WTC11 (cell line): ENCODE measurements around the gene JCAD.

Source experiments
- ZNF281 ChIP-seq: sonication (generic); formaldehyde crosslinking; IDR thresholded peaks from 2 replicates; pipeline ENCODE4 v1.8.0; 2023; ENCODE audit warnings: mild to moderate bottlenecking, missing genetic modification reagents
- TF ChIP-seq, protein P1 (sequence below): sonication (generic); formaldehyde crosslinking; IDR thresholded peaks from 2 replicates; pipeline ENCODE4 v1.8.1; 2023; ENCODE audit warnings: mild to moderate bottlenecking, missing genetic modification reagents, moderate library complexity
- TF ChIP-seq, protein P2 (sequence below): fragments of 200-600 bp; IDR thresholded peaks from 2 replicates; pipeline ENCODE4 v1.8.0; 2022; ENCODE audit warnings: antibody characterized with exemption

- TF ChIP-seq, protein P1, sequence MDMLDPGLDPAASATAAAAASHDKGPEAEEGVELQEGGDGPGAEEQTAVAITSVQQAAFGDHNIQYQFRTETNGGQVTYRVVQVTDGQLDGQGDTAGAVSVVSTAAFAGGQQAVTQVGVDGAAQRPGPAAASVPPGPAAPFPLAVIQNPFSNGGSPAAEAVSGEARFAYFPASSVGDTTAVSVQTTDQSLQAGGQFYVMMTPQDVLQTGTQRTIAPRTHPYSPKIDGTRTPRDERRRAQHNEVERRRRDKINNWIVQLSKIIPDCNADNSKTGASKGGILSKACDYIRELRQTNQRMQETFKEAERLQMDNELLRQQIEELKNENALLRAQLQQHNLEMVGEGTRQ = no peak
- TF ChIP-seq ZNF281 = no peak
- TF ChIP-seq, protein P2, sequence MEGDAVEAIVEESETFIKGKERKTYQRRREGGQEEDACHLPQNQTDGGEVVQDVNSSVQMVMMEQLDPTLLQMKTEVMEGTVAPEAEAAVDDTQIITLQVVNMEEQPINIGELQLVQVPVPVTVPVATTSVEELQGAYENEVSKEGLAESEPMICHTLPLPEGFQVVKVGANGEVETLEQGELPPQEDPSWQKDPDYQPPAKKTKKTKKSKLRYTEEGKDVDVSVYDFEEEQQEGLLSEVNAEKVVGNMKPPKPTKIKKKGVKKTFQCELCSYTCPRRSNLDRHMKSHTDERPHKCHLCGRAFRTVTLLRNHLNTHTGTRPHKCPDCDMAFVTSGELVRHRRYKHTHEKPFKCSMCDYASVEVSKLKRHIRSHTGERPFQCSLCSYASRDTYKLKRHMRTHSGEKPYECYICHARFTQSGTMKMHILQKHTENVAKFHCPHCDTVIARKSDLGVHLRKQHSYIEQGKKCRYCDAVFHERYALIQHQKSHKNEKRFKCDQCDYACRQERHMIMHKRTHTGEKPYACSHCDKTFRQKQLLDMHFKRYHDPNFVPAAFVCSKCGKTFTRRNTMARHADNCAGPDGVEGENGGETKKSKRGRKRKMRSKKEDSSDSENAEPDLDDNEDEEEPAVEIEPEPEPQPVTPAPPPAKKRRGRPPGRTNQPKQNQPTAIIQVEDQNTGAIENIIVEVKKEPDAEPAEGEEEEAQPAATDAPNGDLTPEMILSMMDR = no peak
Measured at GRCh38 chr10:30042820-30043219, 16.6 kb downstream of the JCAD start.
